Measurements from ENCODE around the gene NKTR.
"Not testable (repeated sequence)": the region's sequence is repeated elsewhere in the genome, so short reads cannot be mapped to it uniquely, and the experiment has no call there.

The NKTR gene

GRCh38 chr3:42597098-42597497 is 3.4 kb upstream of the NKTR start:
- not testable (repeated sequence) for DNase-seq

GRCh38 chr3:42600958-42601675 is 631 bp downstream of the NKTR start:
- peak; percentile 79 for DNase-seq

- DNase-seq, result peak; percentile 21
Observed at GRCh38 chr3:42601896-42602581, 1.6 kb downstream of the NKTR start.

GRCh38 chr3:42602961-42603360 is 2.5 kb downstream of the NKTR start:
- DNase-seq, result no peak

- DNase-seq, result no peak
Observed at GRCh38 chr3:42605546-42606173, 5.2 kb downstream of the NKTR start.

- DNase-seq, result no peak
Observed at GRCh38 chr3:42608581-42608980, 8.1 kb downstream of the NKTR start.

GRCh38 chr3:42610976-42611375 is 10.5 kb downstream of the NKTR start:
- DNase-seq, result no peak

- DNase-seq, result no peak
Observed at GRCh38 chr3:42612217-42612616, 11.7 kb downstream of the NKTR start.

- no peak for DNase-seq
Observed at GRCh38 chr3:42612928-42613327, 12.4 kb downstream of the NKTR start.

- DNase-seq, result no peak
Observed at GRCh38 chr3:42613462-42613861, 13.0 kb downstream of the NKTR start.

- DNase-seq, result no peak
Observed at GRCh38 chr3:42631620-42632019, 31.1 kb downstream of the NKTR start.

GRCh38 chr3:42632146-42632545 is 31.7 kb downstream of the NKTR start:
- no peak for DNase-seq

GRCh38 chr3:42633544-42633943 is 33.1 kb downstream of the NKTR start:
- no peak for DNase-seq

GRCh38 chr3:42635111-42635510 is 34.6 kb downstream of the NKTR start:
- DNase-seq, result peak; percentile 68

GRCh38 chr3:42637001-42637400 is 36.5 kb downstream of the NKTR start:
- DNase-seq, result no peak

GRCh38 chr3:42638339-42638842 is 37.9 kb downstream of the NKTR start:
- peak; percentile 89 for DNase-seq

GRCh38 chr3:42639192-42639591 is 38.7 kb downstream of the NKTR start:
- DNase-seq, result no peak

- no peak for DNase-seq
Observed at GRCh38 chr3:42640129-42640528, 39.6 kb downstream of the NKTR start.

- no peak for DNase-seq
Observed at GRCh38 chr3:42640771-42641370, 40.4 kb downstream of the NKTR start.

- DNase-seq, result no peak
Observed at GRCh38 chr3:42647821-42648459, 47.5 kb downstream of the NKTR start.

- DNase-seq, result no peak
Observed at GRCh38 chr3:42649006-42649405, 48.5 kb downstream of the NKTR start.

- no peak for DNase-seq
Observed at GRCh38 chr3:42649783-42650182, 49.3 kb downstream of the NKTR start.
